Astrocyte (in vitro differentiated cells and primary cell): ENCODE data around the gene PTPRM. TPM values are rescaled to one million over a fixed set of nuclear protein-coding genes. Genes with fewer than 3 reads are reported as not detected.
A peak's percentile ranks its signal among the peaks of the same experiment; 100 is the strongest.

ENCODE experiments used
- DNase-seq: peaks from one replicate; pipeline ENCODE4 v3.0.0-alpha.2; 2010; ENCODE audit warnings: low read depth
- FAIRE-seq: peaks from 2 replicates; lab custom pipeline; 2011; peaks lifted over from hg19 to GRCh38; lab: Jason Lieb, UNC
- H2AFZ ChIP-seq: 2 replicates; pipeline ENCODE4 v1.6.0; 2012; ENCODE audit warnings: low read depth, low read length, inconsistent platforms
- H3K27ac ChIP-seq: 2 replicates; pipeline ENCODE4 v1.5.1; 2011; ENCODE audit warnings: low read depth, low read length, inconsistent platforms
- H3K27me3 ChIP-seq: 2 replicates; pipeline ENCODE4 v1.6.0; 2011; ENCODE audit warnings: low read length, inconsistent platforms; ENCODE audit not compliant: insufficient read depth
- H3K36me3 ChIP-seq: 2 replicates; pipeline ENCODE4 v1.5.1; 2011; ENCODE audit warnings: low read length, inconsistent platforms; ENCODE audit not compliant: insufficient read depth
- H3K4me1 ChIP-seq: 2 replicates; pipeline ENCODE4 v1.5.1; 2011; ENCODE audit warnings: low read length, inconsistent platforms; ENCODE audit not compliant: insufficient read depth
- H3K4me2 ChIP-seq: 2 replicates; pipeline ENCODE4 v1.6.0; 2012; ENCODE audit warnings: low read length, inconsistent platforms
- H3K4me3 ChIP-seq: 2 replicates; pipeline ENCODE4 v1.5.1; 2011; ENCODE audit warnings: low read depth, mild to moderate bottlenecking, low read length, inconsistent platforms; ENCODE audit not compliant: insufficient read depth
- H3K79me2 ChIP-seq: 2 replicates; pipeline ENCODE4 v1.6.0; 2012; ENCODE audit warnings: mild to moderate bottlenecking, low read length, inconsistent platforms; ENCODE audit not compliant: insufficient read depth
- H3K9ac ChIP-seq: 2 replicates; pipeline ENCODE4 v1.6.0; 2012; ENCODE audit warnings: mild to moderate bottlenecking, low read length, inconsistent platforms
- H3K9me3 ChIP-seq: 2 replicates; pipeline ENCODE4 v1.5.1; 2012; ENCODE audit warnings: low read depth, mild to moderate bottlenecking, low read length, inconsistent platforms; ENCODE audit not compliant: insufficient read depth
- H4K20me1 ChIP-seq: 2 replicates; pipeline ENCODE4 v1.6.0; 2012; ENCODE audit warnings: low read length, inconsistent platforms; ENCODE audit not compliant: insufficient read depth
- H3K27ac Mint-ChIP-seq: one replicate; pipeline ENCODE4 v1.8.0; 2021; ENCODE audit warnings: mild to moderate bottlenecking, mixed read lengths; ENCODE audit not compliant: unreplicated experiment
- H3K27me3 Mint-ChIP-seq: one replicate; pipeline ENCODE4 v1.8.0; 2021; ENCODE audit warnings: low read depth, mixed read lengths; ENCODE audit not compliant: unreplicated experiment
- H3K36me3 Mint-ChIP-seq: one replicate; pipeline ENCODE4 v1.8.0; 2021; ENCODE audit warnings: low read depth, mixed read lengths; ENCODE audit not compliant: unreplicated experiment
- H3K4me1 Mint-ChIP-seq: one replicate; pipeline ENCODE4 v1.8.0; 2021; ENCODE audit warnings: low read depth, mixed read lengths; ENCODE audit not compliant: unreplicated experiment
- H3K4me3 Mint-ChIP-seq: one replicate; pipeline ENCODE4 v1.8.0; 2021; ENCODE audit warnings: mild to moderate bottlenecking, moderate library complexity, mixed read lengths; ENCODE audit not compliant: unreplicated experiment
- H3K9me3 Mint-ChIP-seq: one replicate; pipeline ENCODE4 v1.8.0; 2021; ENCODE audit warnings: mild to moderate bottlenecking, mixed read lengths; ENCODE audit not compliant: unreplicated experiment
- EZH2 ChIP-seq: IDR thresholded peaks from 2 replicates; pipeline ENCODE4 v1.6.1; 2012; ENCODE audit warnings: mild to moderate bottlenecking, low read length, inconsistent platforms; ENCODE audit not compliant: insufficient read depth
- total RNA-seq: library from RNA; stranded (reverse); gene quantifications from 2 replicates; pipeline ENCODE4 v1.2.1, GENCODE V29; 2021
- TF ChIP-seq, protein P1 (sequence below): IDR thresholded peaks from 2 replicates; pipeline ENCODE4 v1.5.1; 2011; ENCODE audit warnings: low read depth, mild to moderate bottlenecking, inconsistent platforms, low read length, moderate library complexity; ENCODE audit not compliant: insufficient read depth

PTPRM gene
- total RNA-seq, 1 donor from 2014 or later = 59.6 TPM

DNA sequence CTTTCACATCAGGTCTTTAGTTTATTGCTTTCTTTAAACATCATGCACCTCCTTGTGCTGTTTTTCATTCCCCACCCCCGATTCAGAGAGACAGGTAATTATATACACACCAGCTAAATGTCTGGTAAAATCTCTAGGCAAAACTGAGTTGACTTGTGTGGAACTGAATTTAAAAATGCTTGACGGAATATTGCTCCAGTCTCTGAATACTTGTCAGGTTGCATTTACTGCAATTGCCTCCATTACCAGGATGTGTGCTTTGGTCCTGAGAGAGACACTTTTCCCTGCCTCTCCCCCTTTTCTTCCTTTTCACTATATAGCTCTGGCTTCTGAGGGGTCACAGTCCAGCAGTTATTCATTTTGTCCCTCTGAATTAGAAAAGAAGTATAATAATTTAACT lies 104.0 kb downstream of the PTPRM start:
- no peak for TF ChIP-seq EZH2
- TF ChIP-seq, protein P1, sequence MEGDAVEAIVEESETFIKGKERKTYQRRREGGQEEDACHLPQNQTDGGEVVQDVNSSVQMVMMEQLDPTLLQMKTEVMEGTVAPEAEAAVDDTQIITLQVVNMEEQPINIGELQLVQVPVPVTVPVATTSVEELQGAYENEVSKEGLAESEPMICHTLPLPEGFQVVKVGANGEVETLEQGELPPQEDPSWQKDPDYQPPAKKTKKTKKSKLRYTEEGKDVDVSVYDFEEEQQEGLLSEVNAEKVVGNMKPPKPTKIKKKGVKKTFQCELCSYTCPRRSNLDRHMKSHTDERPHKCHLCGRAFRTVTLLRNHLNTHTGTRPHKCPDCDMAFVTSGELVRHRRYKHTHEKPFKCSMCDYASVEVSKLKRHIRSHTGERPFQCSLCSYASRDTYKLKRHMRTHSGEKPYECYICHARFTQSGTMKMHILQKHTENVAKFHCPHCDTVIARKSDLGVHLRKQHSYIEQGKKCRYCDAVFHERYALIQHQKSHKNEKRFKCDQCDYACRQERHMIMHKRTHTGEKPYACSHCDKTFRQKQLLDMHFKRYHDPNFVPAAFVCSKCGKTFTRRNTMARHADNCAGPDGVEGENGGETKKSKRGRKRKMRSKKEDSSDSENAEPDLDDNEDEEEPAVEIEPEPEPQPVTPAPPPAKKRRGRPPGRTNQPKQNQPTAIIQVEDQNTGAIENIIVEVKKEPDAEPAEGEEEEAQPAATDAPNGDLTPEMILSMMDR = no peak
- FAIRE-seq (no peak), DNase-seq (no peak)
- Histone ChIP-seq H3K4me3 (no peak overlapping the region), H3K27me3 (no peaks in the 10 kb centered on the region), H3K79me2 (peaks cover 3% of the 10 kb centered on the region), H4K20me1 (peaks cover 30% of the 10 kb centered on the region), H3K27ac (no peak overlapping the region), H3K9me3 (no peaks in the 10 kb centered on the region), H3K36me3 (no peaks in the 10 kb centered on the region), H3K9ac (no peak overlapping the region), H3K4me1 (no peaks in the 10 kb centered on the region), H2AFZ (no peak overlapping the region), H3K4me2 (no peak overlapping the region)
- H3K9me3 Mint-ChIP-seq = peaks cover 1% of the 10 kb centered on the region
- no peaks in the 10 kb centered on the region for H3K27me3 Mint-ChIP-seq
- H3K4me3 Mint-ChIP-seq = no peak overlapping the region
- peaks cover 11% of the 10 kb centered on the region for H3K4me1 Mint-ChIP-seq
- no peaks in the 10 kb centered on the region for H3K36me3 Mint-ChIP-seq
- no peak overlapping the region for H3K27ac Mint-ChIP-seq

- Mint-ChIP-seq H3K4me3 (no peak overlapping the region), H3K9me3 (peaks cover 1% of the 10 kb centered on the region), H3K4me1 (peaks cover 10% of the 10 kb centered on the region), H3K27ac (peak overlapping the region; percentile 75), H3K27me3 (no peaks in the 10 kb centered on the region), H3K36me3 (peaks cover 2% of the 10 kb centered on the region)
- Histone ChIP-seq H3K79me2 (peaks cover 11% of the 10 kb centered on the region), H3K9ac (no peak overlapping the region), H3K4me1 (no peaks in the 10 kb centered on the region), H3K27ac (no peak overlapping the region), H3K4me2 (no peak overlapping the region), H3K4me3 (no peak overlapping the region), H2AFZ (no peak overlapping the region), H3K27me3 (no peaks in the 10 kb centered on the region), H4K20me1 (peaks cover 27% of the 10 kb centered on the region), H3K9me3 (no peaks in the 10 kb centered on the region), H3K36me3 (no peaks in the 10 kb centered on the region)
- FAIRE-seq = no peak
- TF ChIP-seq EZH2 = no peak
- TF ChIP-seq, protein P1 = no peak
- DNase-seq = no peak
These were observed 109.2 kb downstream of the PTPRM start for GRCh38 chr18:7676253-7676873.

DNA sequence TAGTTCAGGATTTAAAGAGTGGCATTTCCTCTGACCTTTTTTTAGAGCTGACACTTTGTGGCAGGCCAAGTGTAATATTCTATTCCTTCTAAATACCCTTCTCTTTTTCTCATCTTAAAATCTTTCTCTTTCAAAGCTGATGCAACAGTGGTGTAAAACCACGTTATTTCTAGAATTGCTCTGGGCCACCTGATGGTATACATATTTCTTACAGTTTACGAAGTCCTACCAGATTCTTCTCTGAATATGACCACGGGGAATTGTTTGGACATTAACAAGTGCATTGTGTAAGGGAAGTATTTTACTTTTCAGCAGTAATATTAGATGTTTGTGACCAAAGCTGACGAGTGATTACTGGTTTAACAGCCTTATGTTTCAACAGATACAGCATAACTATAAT lies 109.9 kb downstream of the PTPRM start:
- TF ChIP-seq EZH2 = no peak
- TF ChIP-seq, protein P1 = no peak
- peak overlapping the region; percentile 75 for H3K27ac Mint-ChIP-seq
- H3K4me1 Mint-ChIP-seq = peaks cover 10% of the 10 kb centered on the region

More for the DNA sequence above, 109.9 kb downstream of the PTPRM start:
- H3K4me2 ChIP-seq = no peak overlapping the region
- H3K9me3 ChIP-seq = no peaks in the 10 kb centered on the region
- no peak overlapping the region for H3K27ac ChIP-seq
- H3K27me3 Mint-ChIP-seq = no peaks in the 10 kb centered on the region
- peaks cover 1% of the 10 kb centered on the region for H3K9me3 Mint-ChIP-seq
- H3K79me2 ChIP-seq = peaks cover 11% of the 10 kb centered on the region
- H3K27me3 ChIP-seq = no peaks in the 10 kb centered on the region
- H3K4me3 Mint-ChIP-seq = no peak overlapping the region
- no peak for FAIRE-seq
- H2AFZ ChIP-seq = no peak overlapping the region
- peaks cover 31% of the 10 kb centered on the region for H4K20me1 ChIP-seq
- no peaks in the 10 kb centered on the region for H3K4me1 ChIP-seq
- DNase-seq = no peak
- H3K4me3 ChIP-seq = no peak overlapping the region
- H3K9ac ChIP-seq = no peak overlapping the region
- no peaks in the 10 kb centered on the region for H3K36me3 ChIP-seq
- peaks cover 2% of the 10 kb centered on the region for H3K36me3 Mint-ChIP-seq
